Testis (tissue), 2 donors: ENCODE data around the gene HPS3.

ENCODE experiments used
- CTCF ChIP-seq, 3 experiments: fragments of 450-650 bp in 2 of 3; fragments of 200-600 bp in 1 of 3; sonication (generic) in 1 of 3; IDR thresholded peaks; one replicate each; pipeline ENCODE4 v1.5.1; 2016 to 2019; ENCODE audit warnings: antibody characterized with exemption in 3 of 3, mild to moderate bottlenecking in 2 of 3, moderate library complexity in 1 of 3
- POLR2A ChIP-seq: fragments of 450-650 bp; IDR thresholded peaks from one replicate; pipeline ENCODE4 v1.6.1; 2017; ENCODE audit warnings: antibody characterized with exemption, mild to moderate bottlenecking, moderate library complexity

DNA sequence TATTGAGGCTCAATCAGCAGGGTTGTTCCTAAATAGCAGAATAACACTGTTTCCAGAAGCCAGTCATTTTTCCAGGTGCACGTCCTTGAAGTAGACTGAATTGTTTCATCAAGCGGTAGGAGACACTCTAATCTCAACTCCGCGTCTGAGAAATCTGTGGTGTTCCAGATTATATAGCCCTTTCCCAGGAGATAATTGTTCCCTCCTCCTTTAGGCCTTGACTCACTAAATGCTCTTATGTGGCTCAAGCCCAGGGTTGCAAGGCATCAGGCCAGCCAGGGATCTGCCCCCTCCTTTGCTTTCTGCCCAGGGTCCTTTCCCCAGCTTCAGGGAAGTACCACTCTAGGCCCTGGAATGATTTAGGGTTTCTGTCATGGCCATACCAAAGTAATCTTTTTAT lies 37.5 kb upstream of the HPS3 start:
- TF ChIP-seq POLR2A: no peak
- no peak for TF ChIP-seq CTCF (IDR thresholded peaks at IDR 0.05)
